ENCODE results near the gene ARHGEF39.

- TF ChIP-seq MYC (IDR thresholded peaks at IDR 0.05; ENCODE audit: borderline replicate concordance, low read length): no peak
- no peak for TF ChIP-seq CTCF (IDR thresholded peaks at IDR 0.05)
Observed at GRCh38 chr9:35697486-35697885, 32.5 kb upstream of the ARHGEF39 start.

All from A549 (cell line).